DOHH2 (cell line): ENCODE measurements around the gene ACSF3.

ENCODE experiments used
- CTCF ChIP-seq: fragments of 200-600 bp; sonication (generic); IDR thresholded peaks from one replicate; pipeline ENCODE4 v1.5.1; 2014; ENCODE audit warnings: antibody characterized with exemption, mild to moderate bottlenecking, low read depth, low read length; ENCODE audit not compliant: poor library complexity, severe bottlenecking
- EZH2phosphoT487 ChIP-seq: fragments of 200-600 bp; sonication (generic); IDR thresholded peaks from 2 replicates; pipeline ENCODE4 v1.6.1; 2017; ENCODE audit warnings: borderline replicate concordance, mild to moderate bottlenecking, antibody characterized with exemption, low read length, moderate library complexity, mixed read lengths

- no peak for TF ChIP-seq CTCF
- TF ChIP-seq EZH2phosphoT487: no peak
These were observed 42.8 kb upstream of the ACSF3 start for GRCh38 chr16:89050868-89051311.
